ENCODE measurements around the gene LCN2. TPM values are rescaled to one million over a fixed set of nuclear protein-coding genes. Genes with fewer than 3 reads are reported as not detected.

LCN2 gene
- total and polyA plus RNA-seq, 3 donors from 2014 or later: 2.2 TPM; not detected in 2

GRCh38 chr9:128190516-128191405, 41.5 kb downstream of the LCN2 start:
- WGBS, 2 donors: 3 to 13% methylated on average over 18 to 32 of the region's 32 CpGs
- Histone ChIP-seq H3K4me1 (peaks cover 15% of the 10 kb centered on the region), H3K9me3 (no peaks in the 10 kb centered on the region), H3K36me3 (ENCODE audit: low read depth, missing control alignments) (no peaks in the 10 kb centered on the region), H3K27ac (peak overlapping the region; percentile 84 to 86), H3K27me3 (no peaks in the 10 kb centered on the region), H3K4me3 (peak overlapping the region; percentile 83 to 90)
- intact Hi-C loops (cut with DNase I; ENCODE audit: low total_unique reads): no loop called here
- TF ChIP-seq CTCF (IDR thresholded peaks at IDR 0.05): no peak
- no peak for TF ChIP-seq POLR2A (IDR thresholded peaks at IDR 0.05)
- peak; percentile 32 for DNase-seq

GRCh38 chr9:128191406-128192046, 42.3 kb downstream of the LCN2 start, which contains the start of gene CIZ1:
Gene CIZ1, minus strand, starts transcription at chr9:128191572. Its CDS starts 715 bp downstream, at chr9:128190857.
- Histone ChIP-seq H3K9me3 (no peaks in the 10 kb centered on the region), H3K4me3 (peak within 1 kb of the TSS; percentile 83 to 90), H3K27me3 (no peaks in the 10 kb centered on the region), H3K27ac (peak within 1 kb of the TSS; percentile 84 to 86), H3K36me3 (ENCODE audit: low read depth, missing control alignments) (no peaks in the 10 kb centered on the region), H3K4me1 (peaks cover 15% of the 10 kb centered on the region)
- 0 to 1% methylated on average over 11 to 20 of the region's 71 CpGs for WGBS, 2 donors
- peak; percentile 81 for DNase-seq
- intact Hi-C loops (cut with DNase I; ENCODE audit: low total_unique reads): no loop called here
- TF ChIP-seq CTCF (IDR thresholded peaks at IDR 0.05) (peak; percentile 62 to 79 (median 76)), POLR2A (IDR thresholded peaks at IDR 0.05) (no peak)

- TF ChIP-seq POLR2A (IDR thresholded peaks at IDR 0.05): no peak
- peak; percentile 8 to 29 (median 27) for TF ChIP-seq CTCF (IDR thresholded peaks at IDR 0.05)
- H3K4me1 ChIP-seq: peaks cover 15% of the 10 kb centered on the region
These were observed 43.5 kb downstream of the LCN2 start for GRCh38 chr9:128192601-128193371.

GRCh38 chr9:128193469-128194096, 44.3 kb downstream of the LCN2 start:
- Histone ChIP-seq H3K27me3 (no peaks in the 10 kb centered on the region), H3K9me3 (no peaks in the 10 kb centered on the region), H3K27ac (no peak overlapping the region), H3K4me3 (peak overlapping the region in 1 of 2 donors; percentile 90), H3K4me1 (peaks cover 15% of the 10 kb centered on the region), H3K36me3 (ENCODE audit: low read depth, missing control alignments) (no peaks in the 10 kb centered on the region)
- intact Hi-C loops (cut with DNase I; ENCODE audit: low total_unique reads): no loop called here
- WGBS, 2 donors: 72 to 75% methylated on average over 14 of the region's 14 CpGs
- DNase-seq: no peak
- TF ChIP-seq CTCF (IDR thresholded peaks at IDR 0.05): no peak
- no peak for TF ChIP-seq POLR2A (IDR thresholded peaks at IDR 0.05)

More at GRCh38 chr9:128192601-128193371, 43.5 kb downstream of the LCN2 start:
- intact Hi-C loops (cut with DNase I; ENCODE audit: low total_unique reads): no loop called here
- WGBS, 2 donors: 15 to 25% methylated on average over 33 to 56 of the region's 56 CpGs
- no peaks in the 10 kb centered on the region for H3K27me3 ChIP-seq
- H3K27ac ChIP-seq: peak overlapping the region; percentile 37 to 84
- H3K4me3 ChIP-seq: peak overlapping the region; percentile 83 to 90
- H3K36me3 ChIP-seq (ENCODE audit: low read depth, missing control alignments): no peaks in the 10 kb centered on the region
- peak; percentile 81 for DNase-seq
- H3K9me3 ChIP-seq: no peaks in the 10 kb centered on the region
